Sigmoid colon (tissue), 7 donors: ENCODE data around the gene SUCO. TPM values are rescaled to one million over a fixed set of nuclear protein-coding genes. Genes with fewer than 3 reads are reported as not detected.

Experiments used
- DNase-seq: peaks from one replicate; pipeline ENCODE4 v3.0.0-alpha.2; 2019
- H3K27ac ChIP-seq, 4 donors: fragments of 200-600 bp; sonication (generic); one replicate each; pipeline ENCODE4 v1.5.1; 2016 to 2019; ENCODE audit warnings: mild to moderate bottlenecking in 1 of 4
- H3K27me3 ChIP-seq, 3 donors: fragments of 200-600 bp; sonication (generic); one replicate each; pipeline ENCODE4 v1.5.1; 2019; ENCODE audit warnings: mild to moderate bottlenecking in 1 of 3
- H3K36me3 ChIP-seq, 4 donors: fragments of 200-600 bp; sonication (generic); one replicate each; pipeline ENCODE4 v1.5.1; 2016 to 2019
- H3K4me1 ChIP-seq, 4 donors: fragments of 200-600 bp; sonication (generic); one replicate each; pipeline ENCODE4 v1.5.1; 2017 to 2019
- H3K4me3 ChIP-seq, 4 donors: fragments of 200-600 bp; sonication (generic); one replicate each; pipeline ENCODE4 v1.5.1; 2017 to 2019; ENCODE audit warnings: mild to moderate bottlenecking in 2 of 4, moderate library complexity in 1 of 4
- H3K9me3 ChIP-seq, 4 donors: fragments of 200-600 bp in 3 of 4; sonication (generic) in 3 of 4; one replicate each; pipeline versions ENCODE4 v1.5.1 to v1.6.1; 2013 to 2019
- EP300 ChIP-seq, 4 donors: sonication (generic); formaldehyde crosslinking; IDR thresholded peaks; one replicate each; pipeline ENCODE4 v1.6.1; 2017; ENCODE audit warnings: antibody characterized with exemption in 4 of 4
- POLR2A ChIP-seq, 2 donors: fragments of 450-650 bp; IDR thresholded peaks; one replicate each; pipeline ENCODE4 v1.6.1; 2016; ENCODE audit warnings: antibody characterized with exemption in 2 of 2, mild to moderate bottlenecking in 2 of 2, moderate library complexity in 2 of 2
- POLR2AphosphoS5 ChIP-seq, 4 donors: sonication (generic); formaldehyde crosslinking; IDR thresholded peaks; one replicate each; pipeline ENCODE4 v1.6.1; 2017; ENCODE audit warnings: antibody characterized with exemption in 4 of 4
- WGBS, 2 donors: extraction: QIAGEN DNeasy Blood & Tissue Kit; methylation state at CpG; one replicate each; pipeline ENCODE4 v1.1.7; 2013; 5-methylcytosine and 5-hydroxymethylcytosine counted together
- intact Hi-C: fragments of 100-400 bp; cut with DNase I; formaldehyde crosslinking; loops from one replicate; pipeline ENCODE4 v1.15.1; 2023
- polyA plus RNA-seq, 3 donors: library from polyadenylated mRNA; stranded (reverse); fragments of 200-250 nt; gene quantifications; one replicate each; pipeline ENCODE4 v1.2.3, GENCODE V29; 2013
- total RNA-seq, 4 donors: library from RNA; depleted of rRNA; stranded (reverse); fragments of >200 nt; gene quantifications; one replicate each; pipeline ENCODE4 v1.1.0, GENCODE V29; 2016
- TF ChIP-seq, protein P1 (sequence below), 4 experiments: fragments of 450-650 bp in 3 of 4; fragments of 200-600 bp in 1 of 4; IDR thresholded peaks; one replicate each; pipeline ENCODE4 v1.5.1; 2016 to 2019; ENCODE audit warnings: antibody characterized with exemption in 4 of 4, mild to moderate bottlenecking in 3 of 4, moderate library complexity in 2 of 4
- donor health status: healthy with polysubstance abuse.
- donor health status: Bipolar disorder and iron deficiency.
- donor health status: healthy.

SUCO gene
- total and polyA plus RNA-seq, 7 donors = 1.8 to 36.6 (median 27.4) TPM

- 92 to 94% methylated on average over 2 of the region's 2 CpGs for WGBS, 2 donors
- peaks cover 0 to 6% (median 0%) of the 10 kb centered on the region in 4 donors for H3K9me3 ChIP-seq
- no peak for TF ChIP-seq POLR2AphosphoS5 (IDR thresholded peaks at IDR 0.05)
- no peak for TF ChIP-seq EP300 (IDR thresholded peaks at IDR 0.05)
- TF ChIP-seq, protein P1, sequence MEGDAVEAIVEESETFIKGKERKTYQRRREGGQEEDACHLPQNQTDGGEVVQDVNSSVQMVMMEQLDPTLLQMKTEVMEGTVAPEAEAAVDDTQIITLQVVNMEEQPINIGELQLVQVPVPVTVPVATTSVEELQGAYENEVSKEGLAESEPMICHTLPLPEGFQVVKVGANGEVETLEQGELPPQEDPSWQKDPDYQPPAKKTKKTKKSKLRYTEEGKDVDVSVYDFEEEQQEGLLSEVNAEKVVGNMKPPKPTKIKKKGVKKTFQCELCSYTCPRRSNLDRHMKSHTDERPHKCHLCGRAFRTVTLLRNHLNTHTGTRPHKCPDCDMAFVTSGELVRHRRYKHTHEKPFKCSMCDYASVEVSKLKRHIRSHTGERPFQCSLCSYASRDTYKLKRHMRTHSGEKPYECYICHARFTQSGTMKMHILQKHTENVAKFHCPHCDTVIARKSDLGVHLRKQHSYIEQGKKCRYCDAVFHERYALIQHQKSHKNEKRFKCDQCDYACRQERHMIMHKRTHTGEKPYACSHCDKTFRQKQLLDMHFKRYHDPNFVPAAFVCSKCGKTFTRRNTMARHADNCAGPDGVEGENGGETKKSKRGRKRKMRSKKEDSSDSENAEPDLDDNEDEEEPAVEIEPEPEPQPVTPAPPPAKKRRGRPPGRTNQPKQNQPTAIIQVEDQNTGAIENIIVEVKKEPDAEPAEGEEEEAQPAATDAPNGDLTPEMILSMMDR (IDR thresholded peaks at IDR 0.05) = no peak
- TF ChIP-seq POLR2A (IDR thresholded peaks at IDR 0.05) = no peak
- no peak overlapping the region for H3K4me3 ChIP-seq
- no peaks in the 10 kb centered on the region for H3K4me1 ChIP-seq
- no peaks in the 10 kb centered on the region for H3K36me3 ChIP-seq
- intact Hi-C loops = no loop called here
- no peaks in the 10 kb centered on the region for H3K27me3 ChIP-seq
- no peak overlapping the region for H3K27ac ChIP-seq
- DNase-seq = no peak
These were observed 96.7 kb downstream of the SUCO start for GRCh38 chr1:172629638-172630037.

GRCh38 chr1:172630056-172630818 lies 97.3 kb downstream of the SUCO start:
- 92 to 93% methylated on average over 11 of the region's 11 CpGs for WGBS, 2 donors

DNA sequence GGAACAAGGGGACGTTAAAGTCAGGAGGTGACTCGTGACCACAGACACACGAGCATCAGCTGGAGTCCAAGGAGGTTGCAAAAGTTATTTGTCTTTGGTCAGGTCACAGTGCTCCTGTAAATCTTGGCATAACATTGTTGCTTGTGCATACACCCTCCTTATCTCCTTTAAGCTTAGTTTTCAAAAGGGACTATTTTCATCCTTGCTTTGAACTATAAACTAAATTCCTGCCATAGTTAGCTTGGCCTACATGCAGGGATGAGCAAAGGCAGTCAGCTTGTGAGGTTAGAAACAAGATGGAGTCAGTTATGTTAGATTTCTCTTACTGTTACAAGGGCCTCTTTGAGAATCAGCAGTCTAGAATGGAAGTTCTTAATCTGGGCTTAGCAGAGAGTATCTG lies 97.9 kb downstream of the SUCO start:
- Histone ChIP-seq H3K27me3 (no peaks in the 10 kb centered on the region), H3K4me1 (no peaks in the 10 kb centered on the region), H3K27ac (no peak overlapping the region), H3K9me3 (peaks cover 0 to 6% (median 0%) of the 10 kb centered on the region in 4 donors), H3K4me3 (no peak overlapping the region), H3K36me3 (no peaks in the 10 kb centered on the region)
- no peak for DNase-seq
- WGBS, 2 donors = 68 to 76% methylated on average over 3 of the region's 3 CpGs
- intact Hi-C loops = no loop called here
- TF ChIP-seq POLR2A (IDR thresholded peaks at IDR 0.05) = no peak
- TF ChIP-seq, protein P1 (IDR thresholded peaks at IDR 0.05) = no peak
- no peak for TF ChIP-seq POLR2AphosphoS5 (IDR thresholded peaks at IDR 0.05)
- no peak for TF ChIP-seq EP300 (IDR thresholded peaks at IDR 0.05)

More at GRCh38 chr1:172630056-172630818, 97.3 kb downstream of the SUCO start:
- DNase-seq = no peak
- intact Hi-C loops = no loop called here
- Histone ChIP-seq H3K36me3 (no peaks in the 10 kb centered on the region), H3K27me3 (no peaks in the 10 kb centered on the region), H3K4me1 (no peaks in the 10 kb centered on the region), H3K9me3 (peaks cover 0 to 6% (median 0%) of the 10 kb centered on the region in 4 donors), H3K4me3 (no peak overlapping the region), H3K27ac (no peak overlapping the region)
- no peak for TF ChIP-seq POLR2AphosphoS5 (IDR thresholded peaks at IDR 0.05)

- Histone ChIP-seq H3K4me1 (no peaks in the 10 kb centered on the region), H3K9me3 (no peaks in the 10 kb centered on the region), H3K4me3 (no peak overlapping the region), H3K27ac (no peak overlapping the region), H3K27me3 (no peaks in the 10 kb centered on the region), H3K36me3 (no peaks in the 10 kb centered on the region)
- TF ChIP-seq, protein P1 (IDR thresholded peaks at IDR 0.05) = no peak
- TF ChIP-seq EP300 (IDR thresholded peaks at IDR 0.05) (no peak), POLR2AphosphoS5 (IDR thresholded peaks at IDR 0.05) (no peak), POLR2A (IDR thresholded peaks at IDR 0.05) (no peak)
- 91 to 93% methylated on average over 2 of the region's 2 CpGs for WGBS, 2 donors
- DNase-seq = no peak
- intact Hi-C loops = no loop called here
These were observed 104.6 kb downstream of the SUCO start for GRCh38 chr1:172637522-172637921.

- no peaks in the 10 kb centered on the region for H3K27me3 ChIP-seq
- no peaks in the 10 kb centered on the region for H3K4me1 ChIP-seq
- DNase-seq = no peak
- intact Hi-C loops = no loop called here
- 86 to 87% methylated on average over 2 of the region's 2 CpGs for WGBS, 2 donors
- no peak overlapping the region for H3K4me3 ChIP-seq
- H3K27ac ChIP-seq = no peak overlapping the region
- TF ChIP-seq, protein P1 (IDR thresholded peaks at IDR 0.05) = no peak
- TF ChIP-seq POLR2AphosphoS5 (IDR thresholded peaks at IDR 0.05) = no peak
- no peak for TF ChIP-seq EP300 (IDR thresholded peaks at IDR 0.05)
- no peak for TF ChIP-seq POLR2A (IDR thresholded peaks at IDR 0.05)
- no peaks in the 10 kb centered on the region for H3K36me3 ChIP-seq
- H3K9me3 ChIP-seq = no peaks in the 10 kb centered on the region
These were observed 105.3 kb downstream of the SUCO start for GRCh38 chr1:172638249-172638648.
